ENCODE measurements around the gene ZBTB37. TPM values are rescaled to one million over a fixed set of nuclear protein-coding genes. Genes with fewer than 3 reads are reported as not detected.
A peak's percentile ranks its signal among the peaks of the same experiment; 100 is the strongest.

Gene ZBTB37
- total RNA-seq, 1 donor from 2014 or later, result 7.6 TPM

GRCh38 chr1:173862769-173863223 is 5.4 kb upstream of the ZBTB37 start:
- no peak for TF ChIP-seq CTCF (IDR thresholded peaks at IDR 0.05; ENCODE audit: borderline replicate concordance)
- Histone ChIP-seq H3K4me1 (peaks cover 36% of the 10 kb centered on the region), H3K4me3 (no peak overlapping the region), H3K36me3 (peaks cover 85% of the 10 kb centered on the region), H3K27me3 (ENCODE audit: low read depth) (no peaks in the 10 kb centered on the region), H3K9me3 (replicated peaks) (no peaks in the 10 kb centered on the region), H3K27ac (replicated peaks) (no peak overlapping the region)
- intact Hi-C loops (cut with micrococcal nuclease), result no loop called here
- no peak for DNase-seq

DNA sequence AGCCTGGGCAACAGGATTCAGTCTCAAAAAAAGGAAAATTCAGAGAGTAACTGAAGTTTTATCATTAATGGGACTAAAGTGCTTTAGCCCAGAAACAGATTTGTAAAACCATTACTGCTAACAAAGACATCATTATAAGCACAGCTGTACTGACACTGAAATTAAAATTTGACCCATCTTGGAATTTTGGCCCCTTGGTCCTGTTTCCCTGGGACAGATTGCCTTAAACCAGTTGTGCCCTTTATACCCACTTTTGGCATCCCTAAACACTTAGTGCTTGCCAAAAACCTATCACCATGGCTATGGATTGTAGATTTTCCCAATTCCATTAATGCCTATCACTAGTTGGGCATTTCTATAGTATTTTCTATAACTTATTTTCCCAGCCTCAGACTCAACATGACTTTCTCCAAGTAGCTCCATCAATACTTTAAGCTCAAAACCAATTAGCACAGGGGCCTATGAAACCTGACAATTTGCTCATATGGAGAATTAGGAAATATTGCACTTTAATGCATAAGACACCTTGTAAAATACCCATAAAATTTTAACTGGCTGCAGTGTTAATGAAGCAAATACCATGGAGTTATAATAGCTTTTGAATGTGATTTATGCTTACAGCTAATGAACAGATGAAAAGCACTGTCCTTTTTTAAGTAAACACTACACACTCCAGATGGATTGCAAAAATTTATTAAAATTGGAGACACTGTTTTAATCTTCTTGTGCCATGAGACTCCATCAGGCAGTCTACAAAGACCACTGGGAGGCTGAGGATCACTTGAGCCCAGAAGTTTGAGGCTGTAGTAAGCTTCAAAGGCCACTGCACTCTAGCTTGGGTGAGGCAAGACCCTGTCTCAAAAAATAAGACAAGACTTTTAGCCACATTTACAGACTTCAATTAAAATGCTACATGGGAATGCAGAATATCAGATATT is 4.7 kb upstream of the ZBTB37 start:
- peaks cover 78% of the 10 kb centered on the region for H3K36me3 ChIP-seq
- no peaks in the 10 kb centered on the region for H3K9me3 ChIP-seq (replicated peaks)
- peaks cover 41% of the 10 kb centered on the region for H3K4me1 ChIP-seq
- no peaks in the 10 kb centered on the region for H3K27me3 ChIP-seq (ENCODE audit: low read depth)
- H3K27ac ChIP-seq (replicated peaks), result no peak overlapping the region
- intact Hi-C loops (cut with micrococcal nuclease), result no loop called here
- H3K4me3 ChIP-seq, result no peak overlapping the region
- no peak for DNase-seq
- TF ChIP-seq CTCF (IDR thresholded peaks at IDR 0.05; ENCODE audit: borderline replicate concordance), result no peak

DNA sequence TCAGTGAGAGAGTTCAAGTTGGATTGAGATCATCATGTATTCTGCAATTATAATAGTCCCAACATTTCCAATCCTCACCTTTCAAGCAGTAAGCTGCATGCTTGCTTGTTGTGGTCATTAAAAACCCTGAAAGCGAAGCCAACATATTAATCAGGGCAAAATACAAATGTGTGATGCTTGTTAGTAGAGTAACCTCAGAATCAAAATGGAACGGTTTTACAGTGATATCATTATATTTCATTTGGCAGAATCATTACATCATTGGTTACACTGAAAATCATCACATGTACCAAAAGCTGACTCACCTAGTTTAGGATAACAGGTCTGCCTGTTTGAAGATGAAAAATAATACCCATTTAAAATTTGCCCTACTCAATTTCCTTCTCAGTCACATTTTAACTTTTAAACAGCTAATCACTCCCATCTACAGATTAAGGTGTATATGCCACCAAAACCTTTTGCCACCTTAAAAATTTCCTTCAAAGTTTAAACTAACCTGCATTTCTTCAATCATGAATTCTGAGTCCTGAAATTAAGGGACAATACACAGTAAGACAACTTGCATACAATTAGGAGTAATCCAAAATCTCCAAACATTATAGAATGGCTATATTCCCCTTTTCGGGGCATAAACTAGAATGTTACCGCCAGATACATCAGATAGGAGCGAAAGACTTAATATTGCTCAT is 3.9 kb upstream of the ZBTB37 start:
- Histone ChIP-seq H3K4me3 (no peak overlapping the region), H3K4me1 (peaks cover 49% of the 10 kb centered on the region), H3K27ac (replicated peaks) (peak overlapping the region; percentile 12), H3K9me3 (replicated peaks) (no peaks in the 10 kb centered on the region), H3K27me3 (ENCODE audit: low read depth) (no peaks in the 10 kb centered on the region), H3K36me3 (peaks cover 70% of the 10 kb centered on the region)
- TF ChIP-seq CTCF (IDR thresholded peaks at IDR 0.05; ENCODE audit: borderline replicate concordance), result no peak
- intact Hi-C loops (cut with micrococcal nuclease), result no loop called here
- DNase-seq, result no peak

GRCh38 chr1:173865468-173866164 is 2.6 kb upstream of the ZBTB37 start:
- Histone ChIP-seq H3K4me1 (peaks cover 62% of the 10 kb centered on the region), H3K27ac (replicated peaks) (peak overlapping the region; percentile 99), H3K4me3 (peak overlapping the region; percentile 95), H3K9me3 (replicated peaks) (no peaks in the 10 kb centered on the region), H3K36me3 (peaks cover 57% of the 10 kb centered on the region), H3K27me3 (ENCODE audit: low read depth) (no peaks in the 10 kb centered on the region)
- no peak for DNase-seq
- intact Hi-C loops (cut with micrococcal nuclease), result no loop called here
- TF ChIP-seq CTCF (IDR thresholded peaks at IDR 0.05; ENCODE audit: borderline replicate concordance), result no peak

DNA sequence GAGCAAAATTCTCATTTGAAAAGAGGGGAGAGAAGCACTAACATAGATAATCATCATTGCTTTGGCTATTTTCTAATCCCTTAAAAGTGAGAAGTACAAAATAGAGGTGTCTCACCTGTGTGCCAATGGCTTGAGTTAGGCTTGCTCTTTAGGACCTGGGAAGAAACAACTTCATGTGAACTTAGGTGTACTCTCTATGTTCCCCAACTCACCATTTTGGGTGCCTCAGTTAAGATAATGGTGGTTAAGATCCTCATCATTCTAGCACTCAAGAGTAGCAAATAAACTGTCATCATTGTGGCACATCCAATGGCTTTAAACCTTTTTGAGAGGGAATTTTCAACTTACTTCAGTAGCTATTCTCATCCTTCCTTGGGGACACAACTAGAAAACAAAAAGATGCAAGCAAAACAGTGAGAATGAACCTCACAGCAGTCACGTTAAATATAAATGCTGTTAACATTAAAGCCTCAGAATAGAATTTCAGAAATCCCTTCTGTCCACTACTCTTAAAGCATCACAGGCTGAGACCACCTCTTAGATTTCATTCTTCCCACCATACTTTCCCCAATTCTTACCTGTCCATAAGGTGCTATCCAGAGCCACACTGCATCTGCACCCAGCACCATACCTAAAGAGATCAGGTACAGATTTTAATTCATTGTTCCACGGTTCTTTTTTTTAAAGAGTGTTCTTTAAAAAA is 1.6 kb upstream of the ZBTB37 start:
- Histone ChIP-seq H3K36me3 (peaks cover 51% of the 10 kb centered on the region), H3K9me3 (replicated peaks) (no peaks in the 10 kb centered on the region), H3K4me1 (peaks cover 70% of the 10 kb centered on the region), H3K4me3 (peak overlapping the region; percentile 95), H3K27me3 (ENCODE audit: low read depth) (no peaks in the 10 kb centered on the region), H3K27ac (replicated peaks) (peak overlapping the region; percentile 99)
- intact Hi-C loops (cut with micrococcal nuclease), result no loop called here
- TF ChIP-seq CTCF (IDR thresholded peaks at IDR 0.05; ENCODE audit: borderline replicate concordance), result no peak
- DNase-seq, result no peak

Measured in left ventricle myocardium inferior (tissue), 1 donor.